Heart left ventricle (tissue), 13 donors: ENCODE results near the gene SEL1L.

Experiments used
- CTCF ChIP-seq, 12 donors: fragments of 200-600 bp; sonication (generic) in 4 of 12; IDR thresholded peaks; one replicate each; pipeline versions ENCODE4 v1.5.0 to v1.8.0; 2018 to 2022; ENCODE audit warnings: antibody characterized with exemption in 12 of 12, mild to moderate bottlenecking in 5 of 12
- POLR2A ChIP-seq, 2 donors: fragments of 450-650 bp; IDR thresholded peaks; one replicate each; pipeline ENCODE4 v1.6.1; 2017; ENCODE audit warnings: antibody characterized with exemption in 2 of 2, mild to moderate bottlenecking in 2 of 2, moderate library complexity in 2 of 2
- donor health status: ischemic (EF 13 %, LVEDD 7.1; RV severe dilation, severe dysfunction).
- donor health status: DM: no; HTN: yes; CAD: no.
- donor health status: DM: no; HTN: no; CAD: no.
- donor health status: ischemic (EF 25% LVEDD 6.9; RV normal size, moderate dysfunction).
- donor health status: ischemic (EF 25% LVEDD 5.7; RV mildly dilated, moderate dysfunction).
- donor health status: ischemic (EF 35%, LVEDD 5.7; RV mildly dilated, moderate dysfunction).
- donor health status: nonischemic (EF 11% LVEDD 7.7; RV severe dilation, severe dysfunction).
- donor health status: DM: yes; HTN: yes; CAD: no.
- donor health status: PGD.
- donor health status: ischemic (EF 29% LVEDD 5.4; RV normal size, mild dysfunction).
- donor health status: nonischemic (EF 23%, LVEDD 6.1; RV moderate dilation, normal function).

- no peak for TF ChIP-seq CTCF (IDR thresholded peaks at IDR 0.05)
- no peak for TF ChIP-seq POLR2A (IDR thresholded peaks at IDR 0.05)
Observed at GRCh38 chr14:81551471-81551870, 17.8 kb upstream of the SEL1L start.
